Peyer's patch (tissue), 4 donors: ENCODE measurements around the gene SIGLEC5.

Experiments used
- CTCF ChIP-seq, 6 experiments: fragments of 450-650 bp in 4 of 6; fragments of 200-600 bp in 2 of 6; sonication (generic) in 1 of 6; IDR thresholded peaks; one replicate each; pipeline ENCODE4 v1.5.1; 2017 to 2019; ENCODE audit warnings: antibody characterized with exemption in 6 of 6, mild to moderate bottlenecking in 3 of 6, moderate library complexity in 1 of 6
- POLR2A ChIP-seq, 2 donors: fragments of 450-650 bp; IDR thresholded peaks; one replicate each; pipeline ENCODE4 v1.5.1; 2017; ENCODE audit warnings: antibody characterized with exemption in 2 of 2, mild to moderate bottlenecking in 2 of 2, moderate library complexity in 2 of 2

GRCh38 chr19:51614789-51615188 is 15.4 kb downstream of the SIGLEC5 start:
- TF ChIP-seq POLR2A (IDR thresholded peaks at IDR 0.05) (no peak), CTCF (IDR thresholded peaks at IDR 0.05) (no peak)
